Motor neuron (in vitro differentiated cells): ENCODE results near the gene COL6A1. TPM values are rescaled to one million over a fixed set of nuclear protein-coding genes. Genes with fewer than 3 reads are reported as not detected.

Source experiments
- ATAC-seq, 8 experiments: fragments of 200-7000 bp; cut with Tn5 transposase; replicated peaks in 6 of 8; 2 replicates each; pipeline ENCODE4 v1.8.0; 2021; ENCODE audit warnings: mild to moderate bottlenecking in 8 of 8, moderate library complexity in 8 of 8
- H3K27ac ChIP-seq, 2 donors: fragments of 250-450 bp; sonication (Bioruptor Pico); 2 replicates each; pipeline ENCODE4 v1.9.0; 2021; ENCODE audit warnings: antibody characterized with exemption in 2 of 2, mild to moderate bottlenecking in 2 of 2, moderate library complexity in 1 of 2
- H3K4me1 ChIP-seq, 2 donors: fragments of 250-450 bp; sonication (Bioruptor Pico); replicated peaks in 1 of 2; 2 replicates each; pipeline ENCODE4 v1.6.1; 2021; ENCODE audit warnings: antibody characterized with exemption in 2 of 2, mild to moderate bottlenecking in 2 of 2, moderate library complexity in 1 of 2
- H3K4me3 ChIP-seq, 5 donors: fragments of 250-450 bp; sonication (Bioruptor Pico); 2 replicates each; pipeline ENCODE4 v1.9.0; 2021; ENCODE audit warnings: antibody characterized with exemption in 5 of 5, mild to moderate bottlenecking in 5 of 5, moderate library complexity in 4 of 5
- WGBS, 10 experiments: fragments of 450-650 bp; shearing (Covaris generic); methylation state at CpG; one replicate each; pipeline ENCODE4 v1.0.0; 2022; 5-methylcytosine and 5-hydroxymethylcytosine counted together
- in situ Hi-C, 9 experiments: fragments of 400-800 bp; cut with MboI; loops; one replicate each; pipeline ENCODE4 v1.15.0; 2021; ENCODE audit warnings: low sequenced_read_pairs in 9 of 9, low pct_unique_long_range_greater_than_20kb in 2 of 9; ENCODE audit not compliant: unreplicated experiment in 9 of 9
- total RNA-seq, 8 experiments: library from RNA; unstranded; fragments of 300-600 nt; gene quantifications; 2 replicates each; pipeline versions ENCODE4 v1.2.3 to v1.2.4, GENCODE V29; 2022

The COL6A1 gene
- total RNA-seq, 8 experiments from 2014 or later = 12.4 to 184 (median 81.7) TPM

DNA sequence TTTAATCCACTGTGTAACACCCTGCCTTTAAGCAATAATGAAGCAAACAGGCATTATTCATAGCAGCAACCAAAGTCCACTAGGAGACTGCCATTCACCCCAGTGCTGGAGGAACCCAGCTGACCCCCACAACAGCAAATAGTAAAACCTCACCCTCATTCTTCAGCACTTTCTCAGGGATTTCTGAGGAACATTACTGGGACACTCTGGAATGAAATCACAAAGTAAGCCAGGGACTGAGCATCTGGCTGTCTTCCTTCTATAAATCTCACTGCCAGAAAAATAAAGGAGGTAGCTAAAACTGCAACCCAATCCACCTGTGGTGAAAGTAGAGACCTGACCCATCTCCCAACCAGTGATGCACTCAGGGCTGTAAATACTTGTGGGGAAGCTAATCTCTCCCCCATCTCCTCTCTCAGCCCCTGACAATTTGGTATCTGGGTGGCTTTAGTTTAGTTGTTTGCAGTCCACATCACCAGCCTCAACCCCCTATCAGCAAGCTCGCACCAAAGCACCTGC, 47.1 kb downstream of the COL6A1 start:
- Histone ChIP-seq H3K27ac (no peak overlapping the region), H3K4me1 (peaks cover 6 to 11% of the 10 kb centered on the region in 2 donors), H3K4me3 (no peak overlapping the region)
- in situ Hi-C loops = no loop called here
- ATAC-seq = peak in 2 of 8 experiments; percentile 27 to 40
- WGBS, 10 experiments = 25 to 100% (median 100%) methylated on average over 1 of the region's 1 CpG; no CpG with 5 or more reads in 7 of the 10 experiments

DNA sequence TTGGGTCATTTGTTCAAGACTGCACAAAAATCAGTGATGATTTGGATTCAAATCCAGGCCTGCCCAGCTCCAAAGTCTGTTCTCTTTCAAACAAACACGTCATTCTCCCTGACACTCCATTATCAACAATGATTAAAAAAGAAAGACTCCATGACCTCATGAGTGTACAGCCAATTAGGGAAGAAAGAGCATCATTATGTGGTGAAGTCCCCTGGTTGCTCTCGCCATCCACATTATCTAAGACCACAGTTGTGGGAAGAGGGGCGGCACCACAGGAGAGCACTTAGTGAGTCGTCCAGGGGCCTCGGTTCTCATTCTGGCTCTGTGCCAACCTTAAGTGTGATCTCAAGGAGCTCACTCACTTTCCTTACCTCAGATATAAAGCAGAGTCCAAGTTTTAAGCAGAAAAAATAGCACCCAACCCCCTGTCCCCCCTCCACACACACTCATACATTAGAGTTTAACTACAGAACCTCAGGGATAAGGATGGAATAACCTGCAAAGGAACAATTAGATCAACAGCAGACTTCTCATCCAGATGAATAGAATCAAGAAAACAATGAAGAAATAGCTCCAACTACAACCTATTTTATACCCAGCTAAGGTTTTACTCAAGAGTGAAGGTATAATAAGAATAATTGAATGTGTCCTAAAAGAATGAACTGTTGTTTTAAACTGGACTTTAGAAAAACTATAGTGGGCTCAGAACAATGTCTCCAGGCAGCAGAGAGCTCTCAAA, 47.8 kb downstream of the COL6A1 start:
- peaks cover 2 to 8% of the 10 kb centered on the region in 2 donors for H3K4me1 ChIP-seq
- in situ Hi-C loops = no loop called here
- H3K27ac ChIP-seq = no peak overlapping the region
- no peak for ATAC-seq
- WGBS, 10 experiments = 45 to 100% (median 64%) methylated on average over 1 to 5 of the region's 5 CpGs; no CpG with 5 or more reads in 2 of the 10 experiments
- H3K4me3 ChIP-seq = no peak overlapping the region

DNA sequence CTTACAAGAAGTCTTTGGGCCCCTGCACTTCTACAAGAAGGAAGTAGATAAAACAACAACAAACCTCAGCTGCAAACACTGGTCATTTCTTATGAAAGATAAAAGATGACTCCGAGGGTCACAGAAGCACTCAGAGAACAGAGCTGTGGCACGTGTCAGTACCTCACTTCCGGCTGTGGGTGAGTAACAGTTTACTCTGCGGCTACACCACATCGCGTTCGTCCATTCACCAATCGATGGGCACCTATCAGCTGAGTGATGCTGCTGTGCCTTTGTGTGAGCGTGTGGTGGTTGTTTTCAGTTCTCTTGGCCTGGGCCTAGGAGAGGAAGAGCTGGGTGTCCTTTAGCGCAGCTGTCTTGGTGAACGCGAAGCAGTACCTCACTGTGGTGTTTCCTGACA, 49.9 kb downstream of the COL6A1 start:
- in situ Hi-C loops = no loop called here
- 67 to 100% (median 96%) methylated on average over 1 to 11 of the region's 12 CpGs; no CpG with 5 or more reads in 3 of the 10 experiments for WGBS, 10 experiments
- peaks cover 0 to 2% of the 10 kb centered on the region in 2 donors for H3K4me1 ChIP-seq

DNA sequence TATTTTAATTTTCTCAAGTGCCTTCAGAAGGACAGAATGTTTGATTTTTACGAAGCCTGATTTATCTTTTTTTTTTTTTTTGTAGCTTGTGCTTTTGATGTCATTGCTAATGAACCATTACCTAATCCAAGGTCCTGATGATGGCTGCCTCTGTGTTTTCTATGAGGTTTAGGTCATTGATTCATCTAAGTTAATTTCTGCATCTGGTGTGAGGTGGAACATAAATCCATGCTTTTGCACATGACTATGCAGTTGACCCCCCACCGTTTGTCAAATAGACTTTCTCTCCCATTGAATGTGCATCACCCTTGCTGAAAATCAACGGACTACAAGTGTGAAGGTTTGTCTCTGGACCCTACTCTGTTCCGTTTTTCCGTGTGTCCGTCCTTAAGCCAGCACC, 50.5 kb downstream of the COL6A1 start:
- Histone ChIP-seq H3K4me1 (peaks cover 0 to 2% of the 10 kb centered on the region in 2 donors), H3K27ac (no peak overlapping the region), H3K4me3 (no peak overlapping the region)
- ATAC-seq = peak in 3 of 8 experiments; percentile 42 to 71 (median 51)
- 58 to 94% (median 81%) methylated on average over 2 to 6 of the region's 6 CpGs; no CpG with 5 or more reads in 1 of the 10 experiments for WGBS, 10 experiments
- in situ Hi-C loops = no loop called here

More for the DNA sequence above, 49.9 kb downstream of the COL6A1 start:
- Histone ChIP-seq H3K27ac (no peak overlapping the region), H3K4me3 (no peak overlapping the region)
- no peak for ATAC-seq

DNA sequence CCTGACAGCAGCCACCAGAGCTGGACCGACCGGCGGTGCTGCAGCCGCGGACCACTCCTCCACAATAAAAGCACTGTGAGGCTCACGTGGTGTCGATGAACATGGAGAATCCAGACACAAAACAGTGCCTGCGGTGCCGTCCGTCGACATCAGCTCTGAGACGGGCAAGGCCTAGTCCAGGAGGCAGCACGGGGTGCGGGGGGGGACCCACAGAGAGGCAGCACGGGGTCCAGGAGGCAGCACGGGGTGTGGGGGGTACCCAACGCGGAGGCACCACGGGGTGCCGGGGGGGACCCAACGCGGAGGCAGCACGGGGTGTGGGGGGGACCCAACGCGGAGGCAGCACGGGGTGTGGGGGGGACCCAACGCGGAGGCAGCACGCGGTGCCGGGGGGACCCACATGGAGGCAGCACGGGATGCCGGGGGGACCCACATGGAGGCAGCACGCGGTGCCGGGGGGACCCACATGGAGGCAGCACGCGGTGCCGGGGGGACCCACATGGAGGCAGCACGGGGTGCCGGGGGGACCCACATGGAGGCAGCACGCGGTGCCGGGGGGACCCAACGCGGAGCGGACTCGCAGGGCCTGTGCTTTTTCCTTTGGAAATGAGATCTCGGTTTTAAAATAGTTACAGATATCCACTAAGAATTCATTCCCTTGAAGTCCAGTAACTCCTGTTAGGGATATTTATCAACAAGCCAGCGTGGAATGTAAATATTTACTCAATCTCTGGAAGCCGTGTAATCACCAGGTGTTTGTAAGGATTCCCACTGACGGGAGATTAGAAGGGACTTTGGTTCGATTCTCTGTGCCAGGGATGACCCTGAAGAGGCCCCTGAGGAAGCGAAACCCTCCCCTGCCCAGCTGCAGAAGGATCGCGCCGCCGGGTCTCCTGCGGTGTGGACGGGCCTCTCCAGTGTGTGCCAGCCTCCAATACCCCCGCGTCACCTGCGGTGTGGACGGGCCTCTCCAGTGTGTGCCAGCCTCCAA, 52.1 kb downstream of the COL6A1 start:
- in situ Hi-C loops = no loop called here
- H3K4me1 ChIP-seq = peaks cover 0 to 2% of the 10 kb centered on the region in 2 donors
- ATAC-seq = no peak
- H3K27ac ChIP-seq = no peak overlapping the region
- no peak overlapping the region for H3K4me3 ChIP-seq
- WGBS, 10 experiments = 20 to 100% (median 55%) methylated on average over 1 to 2 of the region's 64 CpGs; no CpG with 5 or more reads in 6 of the 10 experiments

DNA sequence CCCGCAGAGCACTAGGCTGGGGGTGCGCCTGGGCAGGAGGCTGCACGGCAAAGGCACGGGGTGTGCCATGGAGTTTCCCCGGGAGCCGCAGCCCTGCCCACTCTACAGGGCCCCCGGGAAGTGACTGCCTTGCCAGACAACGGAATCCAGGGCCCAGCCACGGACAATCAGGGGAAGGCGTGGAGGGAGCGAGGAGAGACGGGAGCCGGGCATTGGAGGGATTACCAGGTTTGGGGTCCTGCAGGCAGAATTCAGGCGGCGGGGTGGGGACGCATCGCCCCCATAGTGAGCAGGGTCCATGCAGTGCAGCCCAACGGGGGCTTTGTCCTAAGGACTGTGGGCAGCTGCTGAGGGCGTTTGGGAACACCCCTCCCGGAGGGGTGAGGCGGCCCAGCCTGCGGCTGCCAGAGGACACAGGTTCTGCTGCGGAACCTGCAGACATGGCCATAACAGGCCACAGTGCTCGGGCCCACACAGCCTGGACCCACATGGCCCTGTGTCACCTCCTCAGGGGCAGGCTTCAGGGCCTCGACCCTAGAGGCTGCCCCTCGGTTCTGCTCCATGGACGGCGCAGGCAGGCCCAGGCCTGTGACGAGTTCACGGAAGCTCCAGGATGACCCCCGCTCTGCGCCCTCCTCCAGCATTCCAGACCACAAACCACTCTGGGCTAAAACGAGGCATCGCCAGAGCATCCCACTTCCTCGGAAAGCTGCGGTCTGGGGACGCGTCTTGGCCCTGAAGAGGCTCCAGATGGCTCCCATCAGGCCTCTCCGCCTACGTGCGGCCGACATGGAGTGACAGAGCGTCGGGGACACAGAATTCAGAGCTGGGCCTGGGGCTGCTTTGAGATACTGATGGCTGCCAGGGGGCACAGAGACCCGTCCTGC, 54.5 kb downstream of the COL6A1 start:
- no peak for ATAC-seq
- Histone ChIP-seq H3K27ac (no peak overlapping the region), H3K4me3 (no peak overlapping the region), H3K4me1 (peaks cover 0 to 2% of the 10 kb centered on the region in 2 donors)
- WGBS, 10 experiments = 50 to 95% (median 85%) methylated on average over 1 to 8 of the region's 45 CpGs; no CpG with 5 or more reads in 4 of the 10 experiments
- in situ Hi-C loops = no loop called here

DNA sequence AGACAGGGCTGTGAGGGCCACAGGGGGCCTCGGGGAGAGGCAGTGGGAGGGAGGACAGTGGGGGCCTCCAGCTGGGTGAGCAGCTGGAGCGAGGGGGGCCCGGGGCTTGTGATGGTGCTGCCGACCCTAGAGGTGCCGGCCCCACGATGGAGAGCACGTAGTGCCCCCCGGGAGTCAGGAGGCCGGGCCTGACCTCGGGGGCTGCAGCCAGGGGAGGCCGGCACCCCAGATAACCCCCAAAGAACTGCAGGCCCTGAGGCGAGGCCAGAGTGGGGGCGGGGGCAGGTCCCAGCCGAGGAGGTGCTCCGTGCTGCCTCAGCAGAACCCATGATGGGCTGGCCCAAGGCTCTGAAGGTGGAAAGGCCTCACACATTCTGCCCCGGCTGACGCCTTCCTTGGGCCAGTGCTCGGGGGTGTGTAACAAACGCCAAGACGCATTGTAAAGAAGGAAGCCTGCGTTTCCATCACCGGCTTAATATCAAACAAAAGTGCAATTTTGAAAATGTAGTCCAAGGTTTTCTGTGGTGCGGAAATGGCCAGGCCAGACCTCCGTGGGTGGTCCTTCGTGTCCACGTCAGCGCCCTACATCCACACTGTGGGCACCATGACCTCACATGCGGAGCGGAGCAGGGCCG, 55.2 kb downstream of the COL6A1 start:
- ATAC-seq = no peak
- Histone ChIP-seq H3K27ac (no peak overlapping the region), H3K4me1 (peaks cover 0 to under 1% of the 10 kb centered on the region in 2 donors), H3K4me3 (no peak overlapping the region)
- in situ Hi-C loops = no loop called here
- WGBS, 10 experiments = 80 to 94% (median 80%) methylated on average over 1 to 11 of the region's 30 CpGs; no CpG with 5 or more reads in 7 of the 10 experiments

DNA sequence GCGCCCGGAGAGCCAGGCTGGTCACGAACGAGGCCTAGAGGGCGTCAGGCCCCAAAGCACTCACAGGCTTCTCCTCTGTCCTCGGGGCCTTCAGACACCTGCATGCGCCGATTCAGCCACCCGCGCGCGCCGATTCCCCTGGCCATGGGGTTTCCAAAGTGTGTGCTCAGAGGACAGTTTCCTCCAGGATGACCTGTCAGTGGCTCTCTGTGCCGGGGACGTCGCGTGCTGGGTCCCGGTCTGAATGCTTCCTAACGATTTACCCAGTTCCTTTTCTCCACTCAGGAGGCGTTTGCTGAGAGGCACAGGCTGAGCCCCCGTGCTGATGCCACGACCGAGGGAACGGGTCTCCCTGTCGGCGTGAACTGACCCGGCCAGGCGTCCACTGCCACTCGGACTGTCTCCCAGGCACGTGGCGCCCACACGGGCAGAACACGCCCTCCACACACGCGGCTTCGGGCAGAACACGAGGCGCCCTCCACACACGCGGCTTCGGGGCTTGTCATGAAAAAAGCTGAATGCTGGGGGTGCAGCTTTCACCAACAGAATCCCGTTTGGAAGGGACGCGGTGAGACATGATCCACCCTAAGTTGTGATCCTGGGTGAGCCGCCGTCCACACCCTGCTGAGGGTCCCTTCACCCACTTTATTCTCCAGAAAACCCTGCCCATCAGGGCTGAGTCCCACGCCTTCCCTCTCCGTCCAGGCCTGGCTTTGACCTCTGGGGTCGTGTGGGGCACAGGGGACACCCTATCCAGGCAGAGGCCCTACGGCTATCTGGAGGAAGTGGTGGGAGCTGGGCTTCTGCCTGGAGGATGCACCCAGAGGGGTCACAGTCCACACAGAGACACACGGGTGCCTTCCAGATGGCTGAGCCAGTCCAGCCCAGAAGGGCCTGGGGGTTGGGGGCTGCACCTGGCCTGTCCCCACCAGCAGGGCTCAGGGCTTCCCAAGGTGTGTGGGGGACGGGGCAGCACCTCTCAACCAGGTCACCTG, 56.1 kb downstream of the COL6A1 start:
- WGBS, 10 experiments = 83 to 100% (median 96%) methylated on average over 2 to 9 of the region's 52 CpGs; no CpG with 5 or more reads in 3 of the 10 experiments
- Histone ChIP-seq H3K27ac (no peak overlapping the region), H3K4me1 (no peaks in the 10 kb centered on the region), H3K4me3 (no peak overlapping the region)
- in situ Hi-C loops = no loop called here
- ATAC-seq = no peak

DNA sequence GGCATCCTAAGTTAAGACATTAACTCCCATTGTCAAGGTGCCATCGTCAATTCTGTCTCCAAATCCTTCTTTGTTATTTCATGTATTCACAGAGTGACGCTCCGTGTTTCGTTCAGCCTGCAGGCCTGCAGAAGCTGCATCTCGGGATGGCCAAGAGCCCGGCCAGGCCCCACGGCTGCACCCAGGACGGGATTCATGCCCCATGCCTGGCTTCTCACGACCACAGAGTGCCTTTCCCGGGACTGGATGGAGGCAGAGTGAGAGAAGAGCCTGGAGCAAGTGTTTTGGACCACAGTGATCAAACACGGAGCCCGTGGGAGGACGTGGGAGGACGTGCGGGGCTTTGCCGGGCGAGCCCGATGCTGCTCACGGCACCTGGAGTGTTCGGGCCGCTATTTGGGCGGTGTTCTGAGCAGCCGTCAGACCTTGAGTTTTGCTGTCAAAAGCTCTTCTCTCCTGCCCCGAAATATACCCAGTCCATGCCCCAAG, 56.8 kb downstream of the COL6A1 start:
- WGBS, 10 experiments = 20 to 100% (median 89%) methylated on average over 1 to 12 of the region's 24 CpGs; no CpG with 5 or more reads in 4 of the 10 experiments
- ATAC-seq = no peak
- Histone ChIP-seq H3K27ac (no peak overlapping the region), H3K4me1 (no peaks in the 10 kb centered on the region), H3K4me3 (no peak overlapping the region)
- in situ Hi-C loops = no loop called here

DNA sequence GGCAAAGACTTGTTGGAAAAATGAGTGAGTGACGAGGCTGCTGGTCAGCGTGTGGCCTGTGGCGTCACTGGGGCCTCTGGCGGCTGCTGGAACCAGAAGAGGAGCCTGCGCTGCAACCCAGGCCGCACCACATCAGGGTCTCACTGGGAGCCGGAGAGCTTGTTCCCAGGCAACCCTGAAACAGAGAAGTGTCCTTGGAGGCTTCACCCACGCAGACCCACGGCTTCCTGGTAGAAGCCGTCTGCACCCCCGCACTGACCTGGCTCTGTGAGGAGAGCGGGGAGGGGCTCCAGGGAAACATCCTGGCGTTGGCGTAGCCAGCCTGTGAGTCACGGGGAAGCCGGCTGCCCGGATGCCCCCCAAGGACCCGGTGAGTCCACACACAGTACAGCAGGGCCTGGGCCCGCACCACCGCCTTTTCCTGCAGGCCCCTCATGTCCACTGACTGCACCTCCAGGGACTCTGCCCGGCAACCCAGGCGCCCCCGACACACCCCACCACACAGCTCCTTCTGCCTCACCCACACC, 57.4 kb downstream of the COL6A1 start:
- in situ Hi-C loops = no loop called here
- no peak overlapping the region for H3K4me3 ChIP-seq
- no peak overlapping the region for H3K27ac ChIP-seq
- no peaks in the 10 kb centered on the region for H3K4me1 ChIP-seq
- WGBS, 10 experiments = 18 to 100% (median 69%) methylated on average over 2 to 3 of the region's 23 CpGs; no CpG with 5 or more reads in 6 of the 10 experiments
- peak in 4 of 8 experiments; percentile 10 to 77 (median 48) for ATAC-seq
